Glomerular visceral epithelial cell (primary cell): ENCODE measurements around the gene CCDC179.

Experiments used
- DNase-seq: peaks from one replicate; pipeline ENCODE4 v3.0.0-alpha.2; 2016; ENCODE audit errors: extremely low spot score

Gene CCDC179

GRCh38 chr11:22860241-22860640 lies at the start of gene CCDC179:
Gene CCDC179, minus strand, starts transcription at chr11:22860474. Its CDS starts 53 bp downstream, at chr11:22860421.
- DNase-seq = no peak

GRCh38 chr11:22903782-22904181 lies 43.5 kb upstream of the CCDC179 start:
- DNase-seq = no peak

GRCh38 chr11:22901603-22902002 lies 41.3 kb upstream of the CCDC179 start:
- no peak for DNase-seq

- no peak for DNase-seq
Measured at GRCh38 chr11:22900764-22901486, 40.7 kb upstream of the CCDC179 start.

- DNase-seq = no peak
Measured at GRCh38 chr11:22898036-22898435, 37.8 kb upstream of the CCDC179 start.

- DNase-seq = no peak
Measured at GRCh38 chr11:22890227-22890626, 30.0 kb upstream of the CCDC179 start.

- DNase-seq = no peak
Measured at GRCh38 chr11:22884217-22884616, 23.9 kb upstream of the CCDC179 start.

GRCh38 chr11:22879630-22880029 lies 19.4 kb upstream of the CCDC179 start:
- DNase-seq = no peak

- no peak for DNase-seq
Measured at GRCh38 chr11:22878604-22879003, 18.3 kb upstream of the CCDC179 start.

- DNase-seq = no peak
Measured at GRCh38 chr11:22878039-22878438, 17.8 kb upstream of the CCDC179 start.

- peak; percentile 78 for DNase-seq
Measured at GRCh38 chr11:22875869-22876473, 15.7 kb upstream of the CCDC179 start.

GRCh38 chr11:22869325-22869724 lies 9.1 kb upstream of the CCDC179 start:
- DNase-seq = no peak

- DNase-seq = no peak
Measured at GRCh38 chr11:22859756-22860155, 518 bp downstream of the CCDC179 start.

- DNase-seq = no peak
Measured at GRCh38 chr11:22851477-22851876, 8.8 kb downstream of the CCDC179 start.

- DNase-seq = no peak
Measured at GRCh38 chr11:22846726-22847125, 13.5 kb downstream of the CCDC179 start.

- DNase-seq = peak; percentile 5
Measured at GRCh38 chr11:22832315-22833015, 27.8 kb downstream of the CCDC179 start.

- no peak for DNase-seq
Measured at GRCh38 chr11:22830082-22830414, 30.2 kb downstream of the CCDC179 start.

- DNase-seq = peak; percentile 95
Measured at GRCh38 chr11:22829231-22830081, 30.8 kb downstream of the CCDC179 start, which contains the start of gene SVIP. Gene SVIP, minus strand, starts transcription at chr11:22829801. Its CDS starts 53 bp downstream, at chr11:22829748.

GRCh38 chr11:22828373-22828772 lies 31.9 kb downstream of the CCDC179 start:
- peak; percentile 0 for DNase-seq

GRCh38 chr11:22822203-22822602 lies 38.1 kb downstream of the CCDC179 start:
- DNase-seq = no peak

GRCh38 chr11:22809893-22810292 lies 50.4 kb downstream of the CCDC179 start:
- no peak for DNase-seq
